T-helper 2 cell (primary cell): ENCODE data around the gene KHNYN.

ENCODE experiments used
- DNase-seq, 5 experiments: peaks; one replicate each; pipeline versions ENCODE4 v3.0.0 to v3.0.0-alpha.2; 2012 to 2022

KHNYN gene

GRCh38 chr14:24425704-24426103 is 4.0 kb upstream of the KHNYN start:
- peak in 1 of 5 experiments; percentile 49 for DNase-seq

- no peak for DNase-seq
Measured at GRCh38 chr14:24426150-24426911, 3.4 kb upstream of the KHNYN start.

- no peak for DNase-seq
Measured at GRCh38 chr14:24426912-24427536, 2.7 kb upstream of the KHNYN start.

GRCh38 chr14:24427537-24428508 is 1.9 kb upstream of the KHNYN start:
- no peak for DNase-seq

GRCh38 chr14:24428628-24429394 is 943 bp upstream of the KHNYN start:
- DNase-seq: no peak

- peak in 4 of 5 experiments; percentile 25 to 80 (median 37) for DNase-seq
Measured at GRCh38 chr14:24430143-24430681, 458 bp downstream of the KHNYN start.

- peak in 4 of 5 experiments; percentile 51 to 82 (median 60) for DNase-seq
Measured at GRCh38 chr14:24430682-24431568, 1.2 kb downstream of the KHNYN start.

GRCh38 chr14:24431569-24432258 is 2.0 kb downstream of the KHNYN start:
- peak; percentile 56 to 93 (median 82) for DNase-seq

- DNase-seq: no peak
Measured at GRCh38 chr14:24432259-24433131, 2.7 kb downstream of the KHNYN start.

GRCh38 chr14:24434036-24434435 is 4.3 kb downstream of the KHNYN start:
- no peak for DNase-seq

GRCh38 chr14:24434676-24435075 is 4.9 kb downstream of the KHNYN start:
- no peak for DNase-seq

- no peak for DNase-seq
Measured at GRCh38 chr14:24435192-24435810, 5.5 kb downstream of the KHNYN start.

GRCh38 chr14:24435998-24436354 is 6.2 kb downstream of the KHNYN start:
- no peak for DNase-seq

- DNase-seq: peak in 2 of 5 experiments; percentile 22 to 60
Measured at GRCh38 chr14:24436355-24437019, 6.7 kb downstream of the KHNYN start.

- DNase-seq: peak in 1 of 5 experiments; percentile 35
Measured at GRCh38 chr14:24437020-24437735, 7.4 kb downstream of the KHNYN start.

GRCh38 chr14:24437736-24438067 is 7.9 kb downstream of the KHNYN start:
- no peak for DNase-seq

GRCh38 chr14:24438223-24439097 is 8.7 kb downstream of the KHNYN start:
- no peak for DNase-seq
